Stimulated activated naive CD4-positive, alpha-beta T cell (primary cell): ENCODE data around the gene EIF2S2.
A peak's percentile ranks its signal among the peaks of the same experiment; 100 is the strongest.

ENCODE experiments used
- DNase-seq, 6 experiments: peaks; one replicate each; lab custom pipeline; 2025; lab: John Stamatoyannopoulos, UW

Gene EIF2S2

GRCh38 chr20:34062570-34063482, 49.2 kb downstream of the EIF2S2 start:
- DNase-seq, result no peak

GRCh38 chr20:34061695-34062094, 50.3 kb downstream of the EIF2S2 start:
- no peak for DNase-seq

GRCh38 chr20:34060970-34061369, 51.1 kb downstream of the EIF2S2 start:
- no peak for DNase-seq

GRCh38 chr20:34058831-34059230, 53.2 kb downstream of the EIF2S2 start:
- DNase-seq, result peak in 4 of 6 experiments; percentile 2 to 53 (median 38)

GRCh38 chr20:34055290-34055689, 56.8 kb downstream of the EIF2S2 start:
- no peak for DNase-seq

GRCh38 chr20:34052414-34052813, 59.6 kb downstream of the EIF2S2 start:
- DNase-seq, result no peak

- DNase-seq, result no peak
Observed at GRCh38 chr20:34049897-34050695, 61.9 kb downstream of the EIF2S2 start.

- no peak for DNase-seq
Observed at GRCh38 chr20:34049389-34049788, 62.7 kb downstream of the EIF2S2 start.

GRCh38 chr20:34047917-34048316, 64.1 kb downstream of the EIF2S2 start:
- no peak for DNase-seq

GRCh38 chr20:34047010-34047687, 64.9 kb downstream of the EIF2S2 start:
- no peak for DNase-seq

- no peak for DNase-seq
Observed at GRCh38 chr20:34045930-34046725, 65.9 kb downstream of the EIF2S2 start.

- DNase-seq, result no peak
Observed at GRCh38 chr20:34045294-34045693, 66.7 kb downstream of the EIF2S2 start.

- no peak for DNase-seq
Observed at GRCh38 chr20:34043025-34043424, 69.0 kb downstream of the EIF2S2 start.

GRCh38 chr20:34042262-34042661, 69.8 kb downstream of the EIF2S2 start:
- DNase-seq, result peak in 2 of 6 experiments; percentile 5 to 10

- no peak for DNase-seq
Observed at GRCh38 chr20:34041226-34041625, 70.8 kb downstream of the EIF2S2 start.

GRCh38 chr20:34040300-34040995, 71.6 kb downstream of the EIF2S2 start:
- DNase-seq, result no peak
